Measurements from ENCODE around the gene CACNB4.

CACNB4 gene

GRCh38 chr2:152086231-152086630, 12.6 kb downstream of the CACNB4 start:
- DNase-seq, result peak; percentile 82

GRCh38 chr2:152084076-152084475, 14.8 kb downstream of the CACNB4 start:
- no peak for DNase-seq

- no peak for DNase-seq
Measured at GRCh38 chr2:152083202-152083875, 15.5 kb downstream of the CACNB4 start.

DNA sequence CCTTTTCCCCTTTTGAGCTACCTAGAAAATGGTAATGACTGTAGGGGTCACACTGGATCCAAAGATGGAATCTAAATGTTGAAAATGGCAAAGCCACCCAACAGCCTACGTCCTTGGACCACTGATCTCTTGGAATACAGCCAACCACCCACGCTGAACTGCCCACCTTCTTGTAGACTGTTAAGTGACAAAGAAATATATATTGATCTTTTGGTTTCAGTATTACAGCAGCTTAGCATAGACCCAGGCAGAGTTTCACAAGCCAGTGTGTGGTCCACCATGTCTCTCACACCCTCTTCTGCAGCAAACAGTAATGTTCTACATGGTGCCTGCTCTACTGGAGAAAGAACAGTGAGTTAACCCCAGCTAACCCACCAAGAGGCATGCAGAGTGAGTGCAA, 20.2 kb downstream of the CACNB4 start:
- no peak for DNase-seq

GRCh38 chr2:152078023-152078422, 20.8 kb downstream of the CACNB4 start:
- DNase-seq, result no peak

DNA sequence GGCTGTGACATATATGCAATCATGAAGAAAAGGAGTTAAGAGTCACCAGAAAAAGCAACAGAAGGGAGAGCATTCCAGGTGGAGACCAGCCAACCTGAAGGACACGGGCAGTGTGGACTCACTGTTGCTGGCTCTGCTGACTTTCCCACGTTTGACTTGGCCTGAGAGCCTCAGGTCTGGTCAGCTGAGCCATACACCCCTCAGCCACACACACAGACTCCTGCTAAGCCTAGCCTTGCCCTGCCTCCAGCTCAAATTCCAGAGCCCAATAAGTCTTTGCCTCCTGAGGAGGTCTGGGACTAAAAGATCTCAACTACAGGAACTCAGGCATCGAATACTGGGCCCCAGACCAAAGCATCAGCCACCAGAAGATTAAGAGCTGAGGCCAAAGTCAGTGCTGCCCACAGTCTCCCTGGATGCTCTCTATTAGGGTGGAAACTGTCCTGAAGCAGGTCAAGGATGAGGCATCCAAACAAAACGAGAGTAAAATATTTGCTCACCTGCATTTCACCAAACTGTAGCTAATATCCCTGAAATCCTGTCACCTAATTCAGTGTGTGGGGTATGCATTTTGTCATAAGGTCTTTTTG, 23.3 kb downstream of the CACNB4 start:
- DNase-seq, result no peak

DNA sequence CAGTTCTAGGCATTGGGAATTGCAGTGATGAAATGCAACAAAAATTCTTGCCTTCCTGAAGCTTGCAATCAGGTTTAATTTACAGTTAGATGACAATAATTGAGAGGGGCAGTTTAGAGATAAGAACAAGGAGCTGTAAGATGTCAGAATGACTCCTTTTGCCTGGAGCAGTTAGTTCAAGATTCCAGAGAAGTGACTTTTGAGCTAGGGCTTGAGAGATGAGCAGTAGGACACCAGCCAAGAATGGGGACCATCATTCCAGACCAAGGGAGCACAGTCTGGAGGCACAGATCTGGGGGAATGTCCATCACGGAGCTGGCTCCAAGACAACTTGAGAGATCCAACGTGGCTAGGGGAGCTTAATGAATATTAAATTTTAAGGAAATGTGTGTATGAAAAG, 26.8 kb downstream of the CACNB4 start:
- no peak for DNase-seq

DNA sequence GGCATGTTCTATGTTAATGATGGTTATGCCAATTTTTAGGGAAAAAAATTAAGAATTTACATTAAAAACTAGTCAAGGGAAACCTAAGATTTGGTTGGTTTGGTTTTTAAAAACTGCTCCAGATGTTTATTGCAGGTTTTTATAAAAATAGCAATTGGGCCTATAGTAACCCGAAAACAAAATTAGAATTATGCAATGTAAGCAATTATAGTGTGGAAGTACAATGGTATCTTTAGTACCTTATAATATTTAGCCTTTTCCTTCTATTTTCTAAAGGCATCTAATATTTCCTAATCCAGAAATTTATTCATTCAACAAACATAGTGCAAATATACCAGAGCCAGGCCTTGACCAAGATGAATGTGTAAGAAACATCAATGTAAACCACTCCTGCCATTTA, 27.3 kb downstream of the CACNB4 start:
- no peak for DNase-seq

GRCh38 chr2:152071092-152071491, 27.8 kb downstream of the CACNB4 start:
- no peak for DNase-seq

DNA sequence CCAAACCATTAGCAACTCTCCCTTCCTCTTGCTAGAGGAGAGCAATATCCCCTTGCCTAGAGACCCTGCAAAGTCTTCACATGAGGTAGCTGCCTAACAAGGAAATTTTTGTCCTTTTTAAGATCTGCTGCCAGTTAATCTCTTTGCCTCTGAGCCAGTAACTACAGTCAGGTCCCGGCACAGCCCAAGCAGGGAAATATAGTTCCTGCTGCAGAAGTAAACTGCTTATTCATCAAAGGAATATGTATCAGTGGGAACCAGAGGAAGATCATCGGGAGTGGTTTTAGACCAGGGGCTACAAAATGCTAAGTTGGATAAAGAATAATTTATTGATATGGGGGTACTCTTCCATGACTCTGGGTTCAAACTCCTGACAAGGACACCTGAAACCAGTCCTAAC, 30.6 kb downstream of the CACNB4 start:
- no peak for DNase-seq

GRCh38 chr2:152067823-152068222, 31.0 kb downstream of the CACNB4 start:
- DNase-seq, result no peak

DNA sequence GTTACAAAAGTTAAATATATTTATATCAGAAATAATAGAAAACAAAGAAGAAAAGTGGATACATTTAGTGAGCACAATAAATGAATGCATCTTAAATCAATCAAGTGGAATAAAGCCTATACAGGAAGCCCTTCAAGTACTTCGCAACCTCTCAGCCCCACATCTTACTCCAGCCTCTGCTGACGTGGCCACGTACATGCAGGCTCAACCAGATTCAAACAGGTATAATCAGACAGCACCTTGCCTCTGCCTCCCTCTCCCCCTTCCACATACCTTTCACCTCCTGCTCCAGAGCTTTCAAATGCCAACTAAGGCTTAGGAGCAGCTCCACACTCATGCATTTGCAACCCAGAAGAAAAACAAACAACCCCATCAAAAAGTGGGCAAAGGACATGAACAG, 32.9 kb downstream of the CACNB4 start:
- no peak for DNase-seq

GRCh38 chr2:152064001-152064400, 34.8 kb downstream of the CACNB4 start:
- no peak for DNase-seq

DNA sequence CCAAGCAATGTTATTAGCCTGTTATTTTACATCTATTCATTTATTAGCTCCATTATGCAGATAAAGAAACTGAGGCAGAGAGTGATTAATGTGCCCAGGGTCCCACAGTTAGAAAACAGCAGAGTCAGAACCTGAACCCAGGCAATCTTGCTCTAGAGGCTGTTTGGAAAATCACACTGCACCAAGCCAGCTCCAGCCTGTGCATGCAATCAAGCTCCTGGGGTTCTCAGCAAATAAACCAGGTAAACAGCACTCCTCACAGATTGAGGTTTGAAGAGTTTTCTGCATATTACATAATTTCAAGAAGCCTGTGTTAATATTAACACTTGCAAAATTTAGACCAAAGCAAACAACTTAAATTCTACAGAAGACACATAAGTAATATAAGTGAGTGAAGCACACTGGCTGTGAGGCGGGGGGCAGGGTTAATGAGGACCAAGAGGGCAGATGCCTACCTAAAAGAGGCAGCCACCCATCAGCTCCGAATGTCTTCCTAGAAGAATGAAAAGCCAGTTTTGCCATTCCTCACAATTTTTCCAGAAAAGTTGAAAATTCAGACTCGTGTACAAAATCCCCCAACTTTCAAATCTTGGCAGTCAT, 35.4 kb downstream of the CACNB4 start:
- no peak for DNase-seq

DNA sequence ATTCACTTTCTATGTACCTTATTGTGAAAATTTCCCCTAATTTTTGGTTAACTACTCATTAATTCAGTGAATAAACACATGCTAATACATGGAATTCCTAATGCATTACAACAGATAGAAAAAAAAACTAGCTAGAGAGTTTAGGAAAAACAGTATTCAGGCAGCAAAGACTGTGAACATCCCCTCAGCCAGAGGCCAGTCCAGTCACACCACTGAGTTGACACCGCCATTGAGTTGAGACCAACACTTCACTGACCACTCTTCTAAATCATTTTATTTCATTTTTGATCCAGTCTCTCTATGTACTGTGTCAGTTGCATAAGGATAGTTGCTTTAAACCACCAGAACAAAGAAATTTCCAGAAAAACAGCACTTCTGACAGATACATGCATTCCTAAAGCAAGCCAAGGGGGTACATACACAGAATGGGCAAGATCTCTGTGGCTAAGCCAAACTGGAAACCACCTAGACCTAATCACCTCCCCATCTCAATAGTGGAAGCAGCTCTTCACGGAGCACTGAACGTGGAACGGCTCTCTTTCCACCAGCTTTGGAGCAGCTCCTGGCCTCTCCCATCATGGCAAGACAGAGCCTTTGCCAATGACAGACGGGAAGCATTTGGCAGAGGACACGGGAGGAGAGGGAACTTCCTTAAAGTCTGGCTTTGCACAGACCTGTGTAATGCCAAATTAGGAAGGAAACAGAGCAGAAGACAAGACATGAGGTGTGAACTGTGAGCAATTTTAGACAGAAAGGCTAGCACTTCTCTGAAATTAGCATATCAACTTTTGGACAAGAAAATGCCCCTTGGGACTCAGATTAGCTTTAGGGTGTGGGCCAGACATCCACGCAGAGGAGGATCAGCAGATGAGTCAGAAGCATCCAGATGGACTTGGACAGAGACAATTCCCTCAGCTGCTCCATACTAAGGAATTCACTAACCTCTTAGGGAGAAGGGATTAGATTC, 36.4 kb downstream of the CACNB4 start:
- no peak for DNase-seq

GRCh38 chr2:152061383-152061782, 37.5 kb downstream of the CACNB4 start:
- no peak for DNase-seq

DNA sequence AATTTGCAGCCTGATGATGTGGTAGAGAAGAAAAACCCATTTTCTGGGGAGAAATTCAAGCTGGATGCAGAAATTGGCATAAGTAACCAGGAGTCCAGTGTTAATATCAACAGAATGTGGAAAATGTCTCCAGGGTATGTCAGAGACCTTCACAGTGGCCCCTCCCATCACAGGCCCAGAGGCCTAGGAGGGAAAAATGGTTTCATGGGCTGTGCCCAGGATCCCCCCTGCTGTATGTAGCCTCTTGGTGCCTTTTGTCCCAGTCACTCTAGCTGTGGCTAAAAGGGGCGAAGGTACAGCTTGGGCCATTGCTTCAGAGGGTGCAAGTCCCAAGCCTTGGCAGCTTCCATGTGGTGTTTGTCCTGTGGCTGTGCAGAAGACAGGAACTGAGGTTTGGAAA, 40.2 kb downstream of the CACNB4 start:
- no peak for DNase-seq

GRCh38 chr2:152056418-152056817, 42.4 kb downstream of the CACNB4 start:
- no peak for DNase-seq

DNA sequence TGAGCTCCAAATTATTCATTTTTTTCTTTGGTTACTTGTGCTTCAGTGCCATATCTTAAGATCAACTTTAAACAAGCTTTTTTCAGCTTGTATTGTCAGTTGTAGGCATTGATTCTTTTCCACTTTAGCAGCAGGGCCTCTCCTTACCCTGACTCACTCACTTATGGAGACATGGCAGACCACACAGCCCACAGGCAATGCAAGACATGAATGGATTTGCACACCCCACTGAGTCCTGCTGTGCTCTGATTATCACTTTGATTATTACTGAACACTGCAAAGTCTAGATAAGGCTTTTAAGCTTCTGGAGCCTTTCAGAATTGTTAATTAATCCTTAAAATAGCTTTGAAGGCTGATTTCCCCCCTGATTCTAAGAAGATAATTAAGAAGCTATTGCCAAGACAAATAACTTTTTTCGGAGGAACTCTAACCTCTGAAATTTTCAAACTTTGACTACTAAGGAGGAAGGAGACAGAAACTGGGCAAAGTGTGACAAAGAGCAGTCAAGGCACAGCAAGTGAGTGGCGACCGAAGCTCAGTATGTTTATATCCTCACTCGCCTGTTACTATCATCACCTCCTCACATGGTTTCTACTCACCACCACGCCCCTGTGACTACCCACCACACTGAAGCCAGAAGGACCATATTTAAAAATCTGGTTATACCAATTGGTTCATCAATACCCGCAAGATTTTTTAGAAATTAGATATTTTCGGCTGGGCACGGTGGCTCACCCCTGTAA, 43.3 kb downstream of the CACNB4 start:
- DNase-seq, result no peak

GRCh38 chr2:152054593-152054992, 44.3 kb downstream of the CACNB4 start:
- no peak for DNase-seq

DNA sequence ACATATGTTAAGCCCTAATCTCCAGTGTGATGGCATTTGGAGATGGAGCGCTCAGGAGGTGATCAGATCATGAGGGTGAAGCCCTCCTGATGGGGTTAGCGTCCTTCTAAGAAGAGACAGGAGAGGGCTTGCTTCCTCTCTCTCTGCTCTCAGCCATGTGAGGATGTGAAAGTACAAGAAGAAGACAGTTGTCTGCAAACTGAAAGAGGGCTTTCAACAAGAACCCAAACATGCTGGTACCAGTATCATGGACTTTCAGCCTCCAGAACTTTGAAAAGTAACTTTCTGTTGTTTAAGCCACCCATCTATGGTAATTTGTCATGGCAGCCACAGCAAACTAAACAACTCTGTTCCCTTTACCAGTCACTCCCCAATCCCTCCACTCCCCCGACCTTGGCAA, 47.4 kb downstream of the CACNB4 start:
- DNase-seq, result no peak

- DNase-seq, result no peak
Measured at GRCh38 chr2:152050915-152051314, 47.9 kb downstream of the CACNB4 start.

DNA sequence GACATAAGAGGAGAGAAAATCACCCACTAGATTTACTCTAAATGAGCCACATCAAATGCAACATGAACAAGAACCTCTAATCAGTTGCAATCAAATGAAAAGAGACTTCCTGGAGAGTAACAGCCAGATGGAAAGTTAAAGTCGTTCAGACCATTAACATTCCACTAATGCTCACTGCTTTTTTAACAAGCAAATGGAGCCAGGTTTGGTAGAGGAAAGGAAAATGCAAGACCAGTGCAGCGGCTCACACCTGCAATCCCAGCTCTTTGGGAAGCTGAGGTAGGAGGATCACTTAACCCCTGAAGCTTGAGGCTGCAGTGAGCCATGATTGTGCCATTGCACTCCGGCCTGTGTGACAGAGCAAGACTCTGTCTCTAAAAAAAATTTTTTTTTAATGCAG, 48.5 kb downstream of the CACNB4 start:
- no peak for DNase-seq
